ENCODE results near the gene CCL17. TPM values are rescaled to one million over a fixed set of nuclear protein-coding genes. Genes with fewer than 3 reads are reported as not detected.

Gene CCL17
- total RNA-seq, 1 donor from 2014 or later: not detected

GRCh38 chr16:57426356-57426755 is 21.8 kb downstream of the CCL17 start:
- TF ChIP-seq CTCF (IDR thresholded peaks at IDR 0.05; ENCODE audit: insufficient read depth, low read length, poor library complexity, severe bottlenecking): no peak

GRCh38 chr16:57427307-57427706 is 22.7 kb downstream of the CCL17 start:
- DNase-seq (ENCODE audit: low read depth): no peak
- no peak overlapping the region for H3K4me3 ChIP-seq (ENCODE audit: low read depth, low read length)
- no peak for TF ChIP-seq CTCF (IDR thresholded peaks at IDR 0.05; ENCODE audit: insufficient read depth, low read length, poor library complexity, severe bottlenecking)
- no peaks in the 10 kb centered on the region for H3K27me3 ChIP-seq (ENCODE audit: control insufficient read depth, insufficient read depth, low read length)
- peaks cover 2% of the 10 kb centered on the region for H3K36me3 ChIP-seq (ENCODE audit: control insufficient read depth, insufficient read depth, low read length)

More at GRCh38 chr16:57426356-57426755, 21.8 kb downstream of the CCL17 start:
- H3K27me3 ChIP-seq (ENCODE audit: control insufficient read depth, insufficient read depth, low read length): no peaks in the 10 kb centered on the region
- H3K4me3 ChIP-seq (ENCODE audit: low read depth, low read length): no peak overlapping the region
- peaks cover 2% of the 10 kb centered on the region for H3K36me3 ChIP-seq (ENCODE audit: control insufficient read depth, insufficient read depth, low read length)
- no peak for DNase-seq (ENCODE audit: low read depth)

- DNase-seq (ENCODE audit: low read depth): no peak
- TF ChIP-seq CTCF (IDR thresholded peaks at IDR 0.05; ENCODE audit: insufficient read depth, low read length, poor library complexity, severe bottlenecking): no peak
Measured at GRCh38 chr16:57427824-57428223, 23.3 kb downstream of the CCL17 start.

GRCh38 chr16:57430955-57431354 is 26.4 kb downstream of the CCL17 start:
- H3K4me3 ChIP-seq (ENCODE audit: low read depth, low read length): no peak overlapping the region
- DNase-seq (ENCODE audit: low read depth): no peak
- H3K36me3 ChIP-seq (ENCODE audit: control insufficient read depth, insufficient read depth, low read length): peaks cover 2% of the 10 kb centered on the region
- no peaks in the 10 kb centered on the region for H3K27me3 ChIP-seq (ENCODE audit: control insufficient read depth, insufficient read depth, low read length)
- no peak for TF ChIP-seq CTCF (IDR thresholded peaks at IDR 0.05; ENCODE audit: insufficient read depth, low read length, poor library complexity, severe bottlenecking)

More at GRCh38 chr16:57427824-57428223, 23.3 kb downstream of the CCL17 start:
- H3K36me3 ChIP-seq (ENCODE audit: control insufficient read depth, insufficient read depth, low read length): peaks cover 2% of the 10 kb centered on the region
- no peak overlapping the region for H3K4me3 ChIP-seq (ENCODE audit: low read depth, low read length)
- H3K27me3 ChIP-seq (ENCODE audit: control insufficient read depth, insufficient read depth, low read length): no peaks in the 10 kb centered on the region

- Histone ChIP-seq H3K4me3 (ENCODE audit: low read depth, low read length) (no peak overlapping the region), H3K36me3 (ENCODE audit: control insufficient read depth, insufficient read depth, low read length) (peaks cover 2% of the 10 kb centered on the region), H3K27me3 (ENCODE audit: control insufficient read depth, insufficient read depth, low read length) (no peaks in the 10 kb centered on the region)
- no peak for TF ChIP-seq CTCF (IDR thresholded peaks at IDR 0.05; ENCODE audit: insufficient read depth, low read length, poor library complexity, severe bottlenecking)
- no peak for DNase-seq (ENCODE audit: low read depth)
Measured at GRCh38 chr16:57432505-57432904, 27.9 kb downstream of the CCL17 start.

GRCh38 chr16:57432989-57433388 is 28.4 kb downstream of the CCL17 start:
- H3K27me3 ChIP-seq (ENCODE audit: control insufficient read depth, insufficient read depth, low read length): no peaks in the 10 kb centered on the region
- H3K4me3 ChIP-seq (ENCODE audit: low read depth, low read length): no peak overlapping the region
- no peak for TF ChIP-seq CTCF (IDR thresholded peaks at IDR 0.05; ENCODE audit: insufficient read depth, low read length, poor library complexity, severe bottlenecking)
- DNase-seq (ENCODE audit: low read depth): no peak
- H3K36me3 ChIP-seq (ENCODE audit: control insufficient read depth, insufficient read depth, low read length): peaks cover 2% of the 10 kb centered on the region

All from kidney epithelial cell (primary cell).